GM13976 (cell line): Measurements from ENCODE around the gene SDS.

Source experiments
- DNase-seq: peaks from one replicate; pipeline ENCODE4 v3.0.0; 2012; ENCODE audit warnings: low spot score
- in situ Hi-C: fragments of 300-500 bp; cut with MboI; formaldehyde crosslinking; loops from one replicate; pipeline ENCODE4 v1.12.0; 2022; ENCODE audit warnings: low sequenced_read_pairs, mixed read lengths, inconsistent platforms; ENCODE audit not compliant: unreplicated experiment
- TF ChIP-seq, protein P1 (sequence below): IDR thresholded peaks from 2 replicates; pipeline ENCODE4 v1.5.1; 2012; ENCODE audit warnings: borderline replicate concordance, mild to moderate bottlenecking; ENCODE audit not compliant: insufficient read depth; ENCODE audit errors: extremely low read depth, missing control alignments, control extremely low read depth

Gene SDS

DNA sequence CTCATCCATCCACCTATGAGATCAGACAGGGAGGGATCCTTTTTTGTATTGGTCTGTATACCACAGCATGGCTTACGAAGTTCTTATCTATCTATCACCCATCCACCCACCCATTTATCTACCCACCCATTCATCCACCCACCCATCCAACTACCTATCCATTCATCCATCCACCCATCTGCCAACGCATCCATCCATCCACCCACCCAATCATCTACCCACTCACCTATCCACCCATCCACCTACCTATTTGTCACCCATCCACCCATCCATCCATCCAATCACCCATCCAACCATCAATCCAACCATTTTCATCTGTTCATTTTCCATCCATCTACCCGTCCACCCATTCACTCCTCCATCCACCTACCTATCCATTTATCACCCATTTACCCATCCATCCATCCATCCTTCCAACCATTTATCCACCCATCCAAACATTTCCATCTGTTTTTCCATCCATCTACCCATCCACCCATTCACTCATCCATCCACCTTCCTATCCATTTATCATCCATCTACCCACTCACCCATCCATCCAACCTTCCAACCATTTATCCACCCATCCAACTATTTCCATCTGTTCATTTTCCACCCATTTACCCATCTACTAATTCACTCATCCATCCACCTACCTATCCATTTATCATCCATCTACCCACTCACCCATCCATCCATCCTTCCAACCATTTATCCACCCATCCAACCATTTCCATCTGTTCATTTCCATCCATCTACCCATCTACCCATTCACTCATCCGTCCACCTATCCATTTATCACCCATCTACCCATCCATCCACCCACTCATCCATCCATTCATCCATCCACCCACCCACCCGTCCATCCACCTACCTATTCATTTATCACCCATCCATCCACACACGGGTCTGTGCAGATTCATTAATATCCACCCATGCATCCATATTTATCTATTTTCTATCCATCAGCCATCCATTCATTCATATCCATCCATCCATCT is 13.3 kb downstream of the SDS start:
- DNase-seq, result no peak
- TF ChIP-seq, protein P1, sequence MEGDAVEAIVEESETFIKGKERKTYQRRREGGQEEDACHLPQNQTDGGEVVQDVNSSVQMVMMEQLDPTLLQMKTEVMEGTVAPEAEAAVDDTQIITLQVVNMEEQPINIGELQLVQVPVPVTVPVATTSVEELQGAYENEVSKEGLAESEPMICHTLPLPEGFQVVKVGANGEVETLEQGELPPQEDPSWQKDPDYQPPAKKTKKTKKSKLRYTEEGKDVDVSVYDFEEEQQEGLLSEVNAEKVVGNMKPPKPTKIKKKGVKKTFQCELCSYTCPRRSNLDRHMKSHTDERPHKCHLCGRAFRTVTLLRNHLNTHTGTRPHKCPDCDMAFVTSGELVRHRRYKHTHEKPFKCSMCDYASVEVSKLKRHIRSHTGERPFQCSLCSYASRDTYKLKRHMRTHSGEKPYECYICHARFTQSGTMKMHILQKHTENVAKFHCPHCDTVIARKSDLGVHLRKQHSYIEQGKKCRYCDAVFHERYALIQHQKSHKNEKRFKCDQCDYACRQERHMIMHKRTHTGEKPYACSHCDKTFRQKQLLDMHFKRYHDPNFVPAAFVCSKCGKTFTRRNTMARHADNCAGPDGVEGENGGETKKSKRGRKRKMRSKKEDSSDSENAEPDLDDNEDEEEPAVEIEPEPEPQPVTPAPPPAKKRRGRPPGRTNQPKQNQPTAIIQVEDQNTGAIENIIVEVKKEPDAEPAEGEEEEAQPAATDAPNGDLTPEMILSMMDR, result no peak
- in situ Hi-C loops, result no loop called here

DNA sequence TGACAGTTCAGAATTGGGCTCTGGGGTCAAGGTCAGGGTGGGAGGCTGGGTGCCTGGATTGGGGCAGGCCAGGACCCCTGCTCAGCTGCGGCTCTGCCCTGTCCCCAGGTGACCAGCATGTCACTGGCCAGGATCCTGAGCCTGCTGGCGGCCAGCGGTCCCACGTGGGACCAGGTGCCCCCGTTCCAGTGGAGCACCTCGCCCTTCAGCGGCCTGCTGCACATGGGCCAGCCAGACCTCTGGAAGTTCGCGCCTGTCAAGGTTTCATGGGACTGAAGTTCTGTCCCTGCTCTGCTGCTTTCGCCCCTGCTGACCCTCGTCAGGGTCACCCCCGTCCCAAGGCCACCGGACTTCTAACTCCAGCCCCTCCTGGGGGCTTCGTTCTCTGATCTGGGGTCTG is 15.3 kb downstream of the SDS start:
- in situ Hi-C loops, result no loop called here
- peak; percentile 28 for DNase-seq
- TF ChIP-seq, protein P1, result no peak

DNA sequence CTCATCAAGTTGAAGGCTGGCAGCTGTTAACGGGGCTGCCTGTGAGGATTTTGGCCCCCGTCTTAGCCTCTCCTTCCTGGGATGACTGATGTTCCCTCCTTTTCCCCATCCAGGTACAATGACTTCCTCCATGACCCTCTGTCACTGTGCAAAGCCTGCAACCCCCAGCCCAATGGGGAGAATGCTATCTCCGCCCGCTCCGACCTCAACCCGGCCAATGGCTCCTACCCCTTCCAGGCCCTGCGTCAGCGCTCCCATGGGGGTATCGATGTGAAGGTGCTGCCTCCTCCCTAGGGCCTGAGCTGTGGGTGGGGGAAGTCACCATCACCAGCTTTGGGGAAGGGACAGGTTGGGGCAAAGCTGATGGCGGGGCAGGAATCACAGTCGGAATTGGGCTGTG is 16.1 kb downstream of the SDS start:
- TF ChIP-seq, protein P1, result no peak
- in situ Hi-C loops, result no loop called here
- peak; percentile 23 for DNase-seq

DNA sequence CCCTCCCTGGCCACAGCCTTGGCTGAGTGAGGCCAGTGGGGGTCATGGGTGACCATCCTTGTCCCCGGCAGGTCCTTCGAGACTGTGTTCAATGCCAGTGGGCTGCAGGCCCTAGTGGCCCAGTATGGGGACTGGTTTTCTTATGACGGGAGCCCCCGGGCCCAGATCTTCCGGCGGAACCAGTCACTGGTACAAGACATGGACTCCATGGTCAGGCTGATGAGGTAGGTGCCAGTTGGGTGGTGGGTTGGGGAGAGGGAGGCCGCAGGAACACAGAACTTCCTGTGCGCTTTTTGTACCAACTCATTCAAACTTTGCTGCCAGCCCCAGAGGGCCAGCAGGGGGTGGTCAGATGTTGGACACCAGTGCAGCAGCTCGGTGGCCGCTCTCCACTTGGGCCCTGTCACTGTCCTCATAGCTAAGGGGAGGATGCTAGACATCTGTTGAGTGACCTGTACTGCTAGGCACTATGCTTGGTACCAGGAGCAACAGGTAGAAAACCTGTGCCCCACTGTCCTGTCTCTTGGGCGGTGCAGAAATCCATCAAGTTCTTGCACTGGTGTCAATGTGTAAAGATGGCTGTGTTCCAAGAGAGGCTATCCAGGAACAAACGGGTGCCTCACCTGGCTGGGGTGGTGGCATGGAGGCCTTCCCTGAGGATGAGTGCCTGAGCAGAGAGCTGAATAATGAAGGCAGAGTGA is 16.7 kb downstream of the SDS start:
- in situ Hi-C loops, result no loop called here

DNA sequence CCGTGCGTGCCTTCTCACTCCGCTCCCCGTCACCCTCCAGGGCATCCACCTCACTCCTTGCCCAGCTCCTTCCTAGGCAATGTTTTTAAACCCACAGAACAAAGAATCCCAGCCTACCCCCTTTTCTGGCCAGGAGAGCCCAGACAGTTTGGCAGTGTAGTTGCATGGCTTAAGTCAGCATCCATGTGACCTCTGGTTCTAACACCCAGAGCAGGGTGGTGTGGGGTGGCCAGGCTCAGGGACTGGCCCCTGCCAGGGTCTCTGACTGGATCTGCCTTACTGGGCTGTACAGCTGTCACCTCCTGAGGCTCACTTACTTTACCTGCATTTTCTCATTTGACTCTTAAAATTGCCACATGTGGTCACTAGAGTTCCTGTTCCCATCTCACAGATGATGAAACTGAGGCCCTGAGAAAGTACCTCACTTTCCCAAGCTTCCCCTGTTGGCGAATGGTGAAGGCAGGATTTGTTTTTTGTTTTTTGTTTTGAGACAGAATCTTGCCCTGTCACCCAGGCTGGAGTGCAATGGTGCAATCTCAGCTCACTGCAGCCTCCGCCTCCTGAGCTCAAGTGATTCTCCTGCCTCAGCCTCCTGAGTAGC is 18.3 kb downstream of the SDS start:
- TF ChIP-seq, protein P1, result no peak
- DNase-seq, result peak; percentile 51
- in situ Hi-C loops, result no loop called here

More for the DNA sequence above, 16.7 kb downstream of the SDS start:
- TF ChIP-seq, protein P1, result no peak
- DNase-seq, result peak; percentile 31

DNA sequence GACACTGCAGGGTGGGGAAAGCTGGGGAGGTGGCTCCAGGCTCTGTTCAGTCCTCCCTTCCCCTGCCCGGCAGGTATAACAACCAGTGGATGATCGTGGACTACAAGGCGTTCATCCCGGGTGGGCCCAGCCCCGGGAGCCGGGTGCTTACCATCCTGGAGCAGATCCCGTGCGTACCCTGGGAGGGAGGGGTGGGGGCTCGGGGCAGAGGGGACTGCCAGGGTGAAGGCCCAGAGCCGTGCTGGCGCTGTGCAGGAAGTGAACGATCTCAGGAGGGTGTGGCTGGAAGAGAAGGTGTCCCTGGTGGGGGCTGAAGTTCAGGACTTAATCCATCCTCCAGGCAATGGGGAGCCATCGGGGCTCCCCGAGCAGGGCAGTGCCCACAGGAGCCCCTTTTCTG is 18.9 kb downstream of the SDS start:
- TF ChIP-seq, protein P1, result no peak
- DNase-seq, result peak; percentile 31
- in situ Hi-C loops, result no loop called here
